AG20443 (cell line): ENCODE results near the gene PA2G4.
"Not testable (repeated sequence)": the region's sequence is repeated elsewhere in the genome, so short reads cannot be mapped to it uniquely, and the experiment has no call there.

Experiments used
- DNase-seq: peaks from one replicate; pipeline ENCODE4 v3.0.0; 2012; ENCODE audit warnings: low spot score, mixed read lengths

The PA2G4 gene

DNA sequence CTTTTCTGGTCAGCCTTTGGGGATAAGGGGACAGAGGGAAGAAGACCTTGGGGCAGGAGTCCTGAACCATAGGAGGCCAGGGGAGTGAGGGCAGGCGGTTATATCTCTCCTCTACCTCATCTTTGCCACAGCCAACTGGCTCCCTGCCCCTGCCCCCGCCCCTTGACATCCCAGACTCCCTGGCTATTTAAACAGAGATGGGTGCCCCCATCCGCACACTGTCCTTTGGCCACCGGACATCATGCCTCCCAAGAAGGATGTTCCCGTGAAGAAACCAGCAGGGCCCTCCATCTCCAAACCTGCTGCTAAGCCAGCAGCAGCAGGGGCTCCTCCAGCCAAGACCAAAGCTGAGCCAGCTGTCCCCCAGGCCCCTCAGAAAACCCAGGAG lies 49.3 kb downstream of the PA2G4 start:
- DNase-seq: no peak

DNA sequence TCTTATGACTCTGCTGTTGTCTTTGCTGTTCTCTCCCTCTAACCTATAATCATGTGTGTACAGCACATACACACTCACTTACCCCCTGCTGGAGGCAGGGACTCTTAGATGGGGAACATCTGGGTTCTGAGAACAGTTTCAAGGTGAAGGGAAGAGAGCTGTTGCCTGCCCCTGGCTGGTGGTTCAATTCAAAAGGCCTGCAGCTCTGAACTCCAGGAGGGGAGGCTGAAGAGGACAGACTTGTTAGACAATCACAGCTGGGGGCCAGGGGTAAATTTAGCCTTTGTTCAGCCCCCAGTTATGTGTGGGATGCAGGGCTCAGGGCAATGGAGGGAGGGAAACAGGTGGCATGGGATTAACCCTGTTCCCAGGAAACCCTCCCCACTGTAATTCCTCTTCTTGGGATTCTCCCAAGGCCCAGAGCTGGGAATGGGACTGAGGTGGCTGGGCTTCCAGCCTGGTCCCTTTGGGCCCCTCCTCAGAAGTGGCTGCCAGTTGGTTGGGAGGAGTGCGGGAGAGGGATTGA lies 50.0 kb downstream of the PA2G4 start:
- DNase-seq: no peak

DNA sequence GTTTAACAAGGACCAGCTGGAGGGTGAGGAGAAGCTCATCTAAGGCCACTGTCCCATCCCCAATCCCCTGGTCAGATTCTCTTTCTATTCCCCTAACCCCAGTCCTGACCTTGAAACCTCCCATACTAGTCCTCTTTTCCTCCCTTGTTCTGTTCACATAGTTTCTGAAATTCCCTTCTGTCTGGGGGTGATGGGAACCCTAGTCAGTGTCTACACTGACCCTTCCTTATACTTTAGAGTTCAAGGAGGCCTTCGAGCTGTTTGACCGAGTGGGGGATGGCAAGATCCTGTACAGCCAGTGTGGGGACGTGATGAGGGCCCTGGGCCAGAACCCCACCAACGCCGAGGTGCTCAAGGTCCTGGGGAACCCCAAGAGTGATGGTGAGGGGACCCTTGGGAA lies 50.5 kb downstream of the PA2G4 start:
- DNase-seq: no peak

DNA sequence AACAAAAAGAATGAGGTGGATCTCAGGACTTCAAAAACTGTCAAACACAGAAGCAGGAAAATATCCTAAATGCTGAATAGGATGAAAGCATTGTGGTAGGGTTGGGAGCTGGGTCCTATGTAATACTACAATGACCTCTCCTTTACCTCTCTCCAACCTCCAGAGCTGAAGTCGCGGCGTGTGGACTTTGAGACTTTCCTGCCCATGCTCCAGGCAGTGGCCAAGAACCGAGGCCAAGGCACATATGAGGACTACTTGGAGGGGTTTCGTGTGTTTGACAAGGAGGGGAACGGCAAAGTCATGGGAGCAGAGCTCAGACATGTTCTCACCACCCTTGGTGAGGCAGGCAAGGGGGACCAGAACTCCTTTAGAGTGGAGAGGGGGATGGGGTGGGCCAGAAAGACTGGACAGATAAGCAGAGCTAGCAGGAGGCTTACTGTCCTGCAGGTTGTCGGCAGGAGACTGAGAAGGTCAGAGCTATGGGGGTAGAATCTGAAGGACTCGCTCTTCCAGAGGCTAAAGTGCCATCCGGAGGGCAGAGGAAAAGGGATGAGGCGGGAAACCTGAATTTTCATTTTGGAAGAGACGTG lies 51.0 kb downstream of the PA2G4 start:
- no peak for DNase-seq

DNA sequence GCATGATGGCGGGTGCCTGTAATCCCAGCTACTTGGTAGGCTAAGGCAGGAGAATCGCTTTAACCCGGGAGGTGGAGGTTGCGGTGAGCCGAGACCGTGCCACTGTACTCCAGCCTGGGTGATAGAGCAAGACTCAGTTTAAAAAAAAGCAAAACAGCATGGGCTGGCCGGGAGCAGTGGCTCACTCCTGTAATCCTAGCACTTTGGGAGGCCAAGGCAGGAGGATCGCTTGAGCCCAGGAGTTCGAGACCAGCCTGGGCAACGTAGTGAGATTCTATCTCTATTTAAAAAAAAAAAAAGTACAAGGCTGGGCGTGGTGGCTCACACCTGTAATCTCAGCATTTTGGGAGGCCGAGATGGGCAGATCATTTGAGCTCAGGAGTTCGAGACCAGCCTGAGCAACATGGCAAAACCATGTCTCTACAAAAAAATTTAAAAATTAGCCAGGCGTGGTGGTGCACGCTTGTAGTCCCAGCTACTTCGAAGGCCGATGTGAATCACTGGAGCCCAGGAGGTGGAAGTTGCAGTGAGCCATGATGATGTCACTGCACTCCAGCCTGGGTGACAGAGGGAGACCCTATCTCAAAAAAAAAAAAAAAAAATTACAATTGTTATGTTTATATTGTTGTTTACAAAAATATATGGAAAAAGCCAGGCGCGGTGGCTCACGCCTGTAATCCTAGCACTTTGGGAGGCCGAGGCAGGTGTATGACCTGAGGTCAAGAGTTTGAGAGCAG lies 52.3 kb downstream of the PA2G4 start:
- not testable (repeated sequence) for DNase-seq

DNA sequence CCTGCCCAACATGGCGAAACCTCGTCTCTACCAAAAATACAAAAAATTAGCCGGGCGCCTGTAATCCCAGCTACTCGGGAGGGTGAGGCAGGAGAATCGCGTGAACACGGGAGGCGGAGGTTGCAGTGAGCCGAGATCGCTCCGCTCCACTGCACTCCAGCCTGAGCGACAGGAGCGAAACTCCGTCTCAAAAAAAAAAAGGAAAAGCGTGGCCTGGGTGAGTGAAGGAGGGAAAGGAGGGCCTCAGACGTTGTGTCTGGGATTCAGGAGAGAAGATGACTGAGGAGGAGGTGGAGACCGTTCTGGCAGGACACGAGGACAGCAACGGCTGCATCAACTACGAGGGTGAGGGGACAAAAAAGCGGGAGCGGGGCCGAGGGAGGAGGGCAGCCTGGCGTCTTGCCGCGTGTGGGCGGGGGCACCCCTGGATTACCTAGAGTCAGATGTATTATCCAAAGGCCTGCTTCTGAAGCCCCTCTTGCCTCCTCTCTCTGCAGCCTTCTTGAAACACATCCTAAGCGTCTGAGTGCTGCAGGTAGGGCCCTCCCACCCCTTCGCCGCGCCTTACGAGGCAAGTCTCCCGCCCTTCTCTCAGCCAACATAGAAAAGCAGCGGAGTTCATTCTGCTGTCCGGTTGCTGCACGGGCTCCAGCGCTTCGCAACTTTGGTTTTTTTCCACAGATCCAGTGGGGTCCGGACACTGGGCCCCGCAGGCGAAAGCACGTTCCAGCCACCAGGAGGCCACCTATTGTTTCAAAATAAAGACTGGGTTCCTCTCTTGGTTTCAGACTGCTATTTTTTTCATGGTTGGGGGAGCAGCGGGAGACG lies 53.1 kb downstream of the PA2G4 start:
- DNase-seq: peak; percentile 78

DNA sequence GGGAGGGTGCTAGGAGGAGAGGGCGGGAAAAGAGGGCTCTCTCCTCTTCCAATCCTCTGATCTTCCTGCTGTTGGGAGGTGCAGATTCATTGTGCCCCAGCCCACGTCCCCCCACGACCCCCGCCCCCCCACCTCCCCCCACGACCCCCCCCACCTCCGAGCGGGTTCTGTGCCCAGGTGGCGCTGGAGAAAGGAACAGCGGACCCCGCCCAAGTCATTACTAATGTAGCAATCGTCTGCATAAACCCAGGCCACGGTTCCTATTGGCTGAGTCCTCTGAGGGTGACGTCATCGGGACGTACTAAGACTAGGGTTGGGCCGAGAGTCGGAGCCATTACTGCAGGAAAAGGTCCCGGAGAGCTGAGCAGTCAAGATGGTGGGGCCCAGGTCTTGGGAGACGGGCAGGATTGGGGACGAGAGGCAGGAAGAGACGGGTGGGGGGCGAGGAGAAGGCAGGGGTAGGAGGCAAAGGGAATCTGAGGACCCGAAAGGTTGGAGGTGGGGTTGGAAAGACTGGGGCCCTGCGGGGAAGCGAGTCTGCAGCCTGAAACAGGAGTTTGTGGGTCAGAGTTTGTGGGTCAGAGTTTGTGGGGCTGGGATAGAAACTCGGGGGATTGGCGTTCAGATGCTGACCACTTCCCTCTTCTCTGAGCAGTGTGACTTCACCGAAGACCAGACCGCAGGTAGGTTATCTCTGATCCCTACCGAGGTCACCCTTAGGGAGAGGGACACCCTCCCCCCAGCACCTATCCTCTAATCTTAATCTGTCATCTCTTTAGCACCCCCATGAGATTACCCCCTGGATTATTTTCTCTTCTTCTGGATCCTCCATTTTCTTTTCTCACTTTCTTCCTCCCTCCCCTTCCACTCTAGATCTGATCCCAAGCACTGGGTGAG lies 53.9 kb downstream of the PA2G4 start, which contains the start of gene MYL6:
MYL6 (plus strand) TSS at position 331 of the 897 bp plus-strand sequence; CDS start at position 374, 43 bp downstream.
- DNase-seq: peak; percentile 94

DNA sequence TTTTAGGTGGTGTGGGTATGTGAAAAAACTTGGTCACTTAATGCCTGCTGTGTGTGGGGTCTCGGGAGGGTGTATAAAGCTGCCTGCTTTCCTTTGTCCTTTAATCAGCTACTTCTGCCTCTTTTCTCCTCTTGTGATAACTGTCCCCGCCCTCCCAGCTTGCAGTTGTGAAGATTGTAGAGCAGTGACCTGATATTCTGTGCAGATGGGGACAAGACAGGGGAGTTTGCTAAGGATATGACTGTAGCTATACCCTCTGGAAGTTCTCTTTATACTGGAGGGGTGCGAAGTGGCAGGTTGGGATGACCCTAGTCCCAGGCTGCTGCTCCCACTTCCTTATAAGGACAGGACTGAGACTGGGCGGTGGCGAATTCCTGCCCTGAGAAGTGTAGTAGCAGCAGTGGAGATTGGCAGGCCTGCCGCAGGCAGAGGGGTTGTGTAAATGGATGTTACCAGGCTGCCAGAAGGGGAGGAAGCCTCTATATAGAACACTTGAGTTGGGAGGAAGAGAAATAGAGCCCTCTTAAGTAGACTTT lies 54.6 kb downstream of the PA2G4 start:
- peak; percentile 78 for DNase-seq

DNA sequence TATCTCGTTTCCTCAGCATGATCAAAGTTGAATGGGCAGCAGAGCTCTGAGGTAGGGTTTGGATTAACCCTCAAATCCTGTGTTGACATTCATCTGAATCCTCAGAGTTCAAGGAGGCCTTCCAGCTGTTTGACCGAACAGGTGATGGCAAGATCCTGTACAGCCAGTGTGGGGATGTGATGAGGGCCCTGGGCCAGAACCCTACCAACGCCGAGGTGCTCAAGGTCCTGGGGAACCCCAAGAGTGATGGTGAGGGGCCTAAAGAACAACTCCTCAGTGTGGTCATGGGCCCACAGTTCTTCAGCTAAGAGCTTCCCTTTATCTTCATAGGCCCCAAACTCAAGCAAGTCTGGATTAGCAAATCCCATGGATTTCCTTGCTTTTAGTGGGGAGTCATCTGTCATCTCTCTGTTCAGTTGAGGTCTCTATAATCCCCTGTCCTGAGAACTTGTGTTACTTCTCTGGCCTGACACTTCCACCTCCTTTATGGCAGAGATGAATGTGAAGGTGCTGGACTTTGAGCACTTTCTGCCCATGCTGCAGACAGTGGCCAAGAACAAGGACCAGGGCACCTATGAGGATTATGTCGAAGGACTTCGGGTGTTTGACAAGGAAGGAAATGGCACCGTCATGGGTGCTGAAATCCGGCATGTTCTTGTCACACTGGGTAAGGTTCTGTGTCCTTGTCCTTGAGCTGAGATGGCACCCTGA lies 55.3 kb downstream of the PA2G4 start:
- no peak for DNase-seq

DNA sequence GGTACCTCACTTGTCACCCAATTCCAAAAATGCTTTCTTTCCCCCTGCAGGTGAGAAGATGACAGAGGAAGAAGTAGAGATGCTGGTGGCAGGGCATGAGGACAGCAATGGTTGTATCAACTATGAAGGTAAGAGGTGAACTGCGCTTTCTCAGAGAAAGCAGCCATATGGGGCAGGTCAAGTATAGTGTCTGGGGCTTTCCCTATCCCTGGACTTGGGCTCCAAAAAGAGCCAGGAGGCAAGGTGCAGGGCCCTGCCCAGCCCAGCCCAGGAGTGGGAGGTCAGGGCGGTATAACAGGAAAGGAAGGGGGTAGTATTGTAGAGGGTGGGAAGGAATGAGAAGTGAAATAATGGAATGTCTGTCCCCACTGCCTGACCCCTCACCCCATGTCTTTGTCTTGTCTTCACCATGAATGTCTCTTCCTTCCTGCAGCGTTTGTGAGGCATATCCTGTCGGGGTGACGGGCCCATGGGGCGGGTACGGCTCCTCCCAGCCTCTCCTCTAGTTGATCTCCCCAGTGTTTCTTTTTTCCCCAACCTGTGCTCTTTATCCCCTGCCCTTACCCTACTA lies 55.9 kb downstream of the PA2G4 start:
- peak; percentile 30 for DNase-seq

DNA sequence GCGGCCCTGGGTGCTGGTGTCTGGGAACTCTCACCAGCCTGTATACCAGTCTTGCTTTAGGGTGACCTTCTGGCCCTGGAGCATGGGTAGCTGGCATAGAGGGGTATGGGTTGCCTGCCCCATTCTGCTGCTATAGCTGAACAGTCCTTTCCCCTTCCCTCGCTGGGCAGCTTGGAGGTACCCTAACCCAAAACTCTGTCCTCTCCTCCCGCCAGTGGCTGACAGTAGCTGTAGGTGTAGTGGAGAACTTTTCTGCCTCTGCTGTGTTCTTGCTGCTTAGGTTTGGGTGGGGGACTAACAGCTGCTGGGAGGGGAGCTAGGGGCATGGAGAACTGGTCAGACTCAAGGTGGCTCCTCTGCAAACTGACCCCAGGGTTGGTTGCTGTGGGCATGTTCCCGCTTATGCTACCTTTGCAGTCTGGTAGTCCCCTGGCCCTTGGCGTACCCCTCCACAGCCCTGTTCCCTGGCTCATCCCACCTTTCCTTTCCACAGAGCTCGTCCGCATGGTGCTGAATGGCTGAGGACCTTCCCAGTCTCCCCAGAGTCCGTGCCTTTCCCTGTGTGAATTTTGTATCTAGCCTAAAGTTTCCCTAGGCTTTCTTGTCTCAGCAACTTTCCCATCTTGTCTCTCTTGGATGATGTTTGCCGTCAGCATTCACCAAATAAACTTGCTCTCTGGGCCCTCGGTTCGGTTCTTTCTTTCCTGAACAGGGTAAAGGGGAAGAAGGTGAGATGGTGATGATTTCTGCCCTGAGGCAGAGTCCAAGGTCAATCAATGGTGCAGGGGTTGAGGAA lies 56.7 kb downstream of the PA2G4 start:
- DNase-seq: no peak

DNA sequence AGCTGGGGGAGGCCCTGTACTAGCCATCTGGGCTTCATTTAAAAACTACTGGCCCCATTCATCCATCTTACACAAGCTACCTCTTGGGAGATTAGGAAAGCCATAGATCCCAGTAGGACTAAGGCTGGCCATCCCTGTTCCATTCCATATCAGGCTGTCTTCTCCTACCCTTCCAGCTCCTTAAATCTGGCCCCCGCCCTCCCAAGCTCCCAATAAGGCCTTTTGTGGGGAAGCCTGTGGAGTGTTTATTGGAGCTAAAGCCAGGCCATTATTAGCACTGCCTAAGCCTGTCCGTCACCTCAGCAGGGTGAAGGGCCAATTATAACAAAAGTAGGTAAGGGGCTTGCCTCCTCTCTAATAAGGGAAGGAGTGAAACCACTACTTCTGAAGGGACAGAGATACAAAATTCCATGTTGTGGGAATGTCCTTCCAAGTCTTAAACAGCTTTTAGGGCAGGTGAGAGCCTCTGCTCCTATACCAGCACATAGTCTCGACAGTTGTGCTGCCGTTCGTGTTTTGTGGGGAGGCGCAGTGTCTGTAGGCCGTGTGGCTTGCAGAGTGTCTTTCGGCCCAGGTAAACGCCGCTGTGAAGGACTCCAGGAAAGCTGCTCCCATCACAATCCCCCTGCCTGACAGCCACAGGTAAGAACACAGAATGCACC lies 57.5 kb downstream of the PA2G4 start:
- no peak for DNase-seq

DNA sequence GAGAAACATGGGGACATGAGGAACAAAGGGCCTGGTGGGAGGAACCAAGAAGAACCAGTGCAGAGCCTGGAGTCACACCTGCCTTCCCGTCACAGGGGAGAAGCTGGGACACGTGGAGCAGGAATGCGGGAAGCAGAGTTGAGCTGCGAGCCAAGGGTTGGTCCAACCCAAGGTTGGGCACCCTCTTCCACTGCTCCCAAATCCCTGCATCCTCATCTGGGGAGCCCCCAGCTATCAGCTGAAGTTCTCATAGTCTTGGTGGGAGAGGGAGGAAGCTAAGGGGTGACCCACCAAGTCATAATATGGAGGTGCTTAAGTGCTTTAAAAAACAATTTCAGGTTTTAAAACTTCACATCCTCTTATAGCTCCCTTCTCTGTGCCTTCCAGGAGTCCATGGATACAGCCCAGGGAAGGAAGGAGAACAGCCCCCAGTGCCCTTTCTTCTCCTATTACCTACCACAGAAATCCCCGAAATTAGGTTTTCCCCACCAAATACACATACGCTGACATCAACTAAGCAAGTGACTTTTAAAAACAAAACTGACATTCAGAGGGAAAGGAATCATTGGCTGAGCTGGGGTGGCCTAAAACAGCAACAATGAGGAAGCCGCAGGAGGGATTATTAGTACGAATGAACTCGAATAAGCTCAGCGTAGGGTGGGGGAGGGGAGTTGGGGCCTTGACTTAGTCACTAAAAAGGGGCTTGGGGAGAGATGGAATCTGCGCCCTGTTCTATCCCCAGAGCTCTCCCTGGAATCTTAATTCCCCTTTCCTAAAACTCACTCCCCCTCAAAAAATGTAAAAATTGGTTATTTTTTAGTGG lies 58.3 kb downstream of the PA2G4 start:
- no peak for DNase-seq
